ENCODE measurements around the gene C1R. TPM values are rescaled to one million over a fixed set of nuclear protein-coding genes. Genes with fewer than 3 reads are reported as not detected.

Gene C1R
- total RNA-seq, 1 experiment from 2014 or later, result 11.5 TPM

DNA sequence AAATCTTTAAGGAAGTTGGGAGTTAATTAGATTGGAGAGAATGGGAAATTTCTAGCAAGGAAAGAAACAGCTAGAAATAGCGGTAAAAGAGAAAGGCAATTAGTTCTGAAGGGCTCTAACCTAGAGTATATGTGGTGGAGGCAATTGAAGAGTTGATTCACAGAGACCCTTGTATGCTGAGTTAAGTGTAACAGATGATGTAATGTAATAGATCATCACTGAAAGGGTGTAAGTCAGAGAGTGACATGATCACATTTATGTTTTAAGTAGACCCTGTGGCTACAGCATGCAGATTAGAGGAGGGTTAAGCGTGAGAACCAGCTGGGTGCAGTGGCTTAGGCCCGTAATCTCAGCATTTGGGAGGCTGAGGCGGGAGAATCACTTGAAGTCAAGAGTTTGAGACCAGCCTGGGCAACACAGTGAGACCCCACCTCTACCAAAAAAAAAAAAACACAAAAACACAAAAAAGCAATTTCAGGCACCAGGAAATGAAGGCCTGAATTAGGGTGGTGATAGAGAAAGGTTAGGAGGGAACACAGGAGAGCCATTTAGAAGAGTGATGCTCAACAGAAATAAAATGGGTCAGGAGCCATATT lies 33.5 kb upstream of the C1R start:
- no peak overlapping the region for H3K4ac ChIP-seq (ENCODE audit: low read depth, low read length)
- no peak overlapping the region for H3K56ac ChIP-seq (ENCODE audit: insufficient read length, low read depth, low read length)
- H3K4me2 ChIP-seq (ENCODE audit: insufficient read depth, insufficient read length, low read length), result no peak overlapping the region
- Mint-ChIP-seq H3K4me1 (peaks cover 23 to 31% of the 10 kb centered on the region in 2 experiments), H3K4me3 (no peak overlapping the region), H3K27me3 (ENCODE audit: low read depth) (peaks cover 9% of the 10 kb centered on the region), H3K9me3 (no peaks in the 10 kb centered on the region; a peak in 2 of 5 replicates), H3K36me3 (ENCODE audit: insufficient read depth in 1 of 3, low read depth in 3 of 3) (no peaks in the 10 kb centered on the region; a peak in 1 of 7 replicates), H3K27ac (no peak overlapping the region)
- no peaks in the 10 kb centered on the region for H3K9me3 ChIP-seq (ENCODE audit: control insufficient read depth, low read depth, low read length)
- peaks cover 9% of the 10 kb centered on the region; the same call in 1 of the 2 replicates for H3K4me1 ChIP-seq (ENCODE audit: insufficient read depth, low read length)
- no peak overlapping the region for H4K91ac ChIP-seq (ENCODE audit: insufficient read length, low read depth, low read length)
- no peaks in the 10 kb centered on the region for H3K27me3 ChIP-seq (ENCODE audit: insufficient read depth, low read length)
- H3K9ac ChIP-seq (ENCODE audit: extremely low read depth, insufficient read length, low read length), result no peak overlapping the region
- H4K8ac ChIP-seq (replicated peaks; ENCODE audit: insufficient read length, low read depth, low read length), result no peak overlapping the region
- peaks cover 2% of the 10 kb centered on the region for H4K20me1 ChIP-seq (ENCODE audit: control insufficient read depth, insufficient read depth, insufficient read length)
- no peak overlapping the region for H3T11ph ChIP-seq (ENCODE audit: low read length)
- no peak for DNase-seq
- 100% methylated on average over 1 of the region's 4 CpGs for WGBS (ENCODE audit: extremely low coverage, insufficient read length, low lambda C conversion rate)
- H3K23me2 ChIP-seq (ENCODE audit: insufficient read length, low read depth, low read length, poor library complexity, severe bottlenecking), result peaks cover 10% of the 10 kb centered on the region
- no peak overlapping the region for H3K27ac ChIP-seq (ENCODE audit: insufficient read length, low read depth, low read length)
- H3K23ac ChIP-seq (ENCODE audit: insufficient read length, low read depth, low read length), result no peak overlapping the region
- TF ChIP-seq, protein P1, sequence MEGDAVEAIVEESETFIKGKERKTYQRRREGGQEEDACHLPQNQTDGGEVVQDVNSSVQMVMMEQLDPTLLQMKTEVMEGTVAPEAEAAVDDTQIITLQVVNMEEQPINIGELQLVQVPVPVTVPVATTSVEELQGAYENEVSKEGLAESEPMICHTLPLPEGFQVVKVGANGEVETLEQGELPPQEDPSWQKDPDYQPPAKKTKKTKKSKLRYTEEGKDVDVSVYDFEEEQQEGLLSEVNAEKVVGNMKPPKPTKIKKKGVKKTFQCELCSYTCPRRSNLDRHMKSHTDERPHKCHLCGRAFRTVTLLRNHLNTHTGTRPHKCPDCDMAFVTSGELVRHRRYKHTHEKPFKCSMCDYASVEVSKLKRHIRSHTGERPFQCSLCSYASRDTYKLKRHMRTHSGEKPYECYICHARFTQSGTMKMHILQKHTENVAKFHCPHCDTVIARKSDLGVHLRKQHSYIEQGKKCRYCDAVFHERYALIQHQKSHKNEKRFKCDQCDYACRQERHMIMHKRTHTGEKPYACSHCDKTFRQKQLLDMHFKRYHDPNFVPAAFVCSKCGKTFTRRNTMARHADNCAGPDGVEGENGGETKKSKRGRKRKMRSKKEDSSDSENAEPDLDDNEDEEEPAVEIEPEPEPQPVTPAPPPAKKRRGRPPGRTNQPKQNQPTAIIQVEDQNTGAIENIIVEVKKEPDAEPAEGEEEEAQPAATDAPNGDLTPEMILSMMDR (conservative IDR thresholded peaks at IDR 0.05), result no peak
- H2BK5ac ChIP-seq (ENCODE audit: insufficient read length, low read length), result no peak overlapping the region
- H2BK12ac ChIP-seq (ENCODE audit: insufficient read length, low read depth, low read length), result no peak overlapping the region
- H2BK15ac ChIP-seq (ENCODE audit: low read depth, low read length), result no peak overlapping the region
- no peaks in the 10 kb centered on the region for H3K79me2 ChIP-seq (ENCODE audit: insufficient read depth, low read length)
- no peak overlapping the region for H3K18ac ChIP-seq (ENCODE audit: insufficient read length, low read depth, low read length)
- H3K79me1 ChIP-seq (ENCODE audit: insufficient read depth, low read depth, low read length, poor library complexity, severe bottlenecking), result no peaks in the 10 kb centered on the region
- H2AFZ ChIP-seq (ENCODE audit: low read length), result no peak overlapping the region
- H2BK20ac ChIP-seq (ENCODE audit: low read depth, low read length, poor library complexity, severe bottlenecking), result no peak overlapping the region
- no peak overlapping the region for H3K14ac ChIP-seq (ENCODE audit: insufficient read depth, low read length)
- no peak overlapping the region for H4K5ac ChIP-seq (ENCODE audit: insufficient read length, low read depth, low read length)
- H2BK120ac ChIP-seq (ENCODE audit: low read depth, low read length, poor library complexity, severe bottlenecking), result no peak overlapping the region
- no peak overlapping the region for H2AK5ac ChIP-seq (ENCODE audit: insufficient read length, low read length)

Measured in H9 (cell line).